Left renal pelvis (tissue), 4 donors: ENCODE measurements around the gene C10orf90. TPM values are rescaled to one million over a fixed set of nuclear protein-coding genes. Genes with fewer than 3 reads are reported as not detected.

ENCODE experiments used
- DNase-seq, 4 donors: peaks; one replicate each; pipeline ENCODE4 v3.0.0-alpha.2; 2013; ENCODE audit warnings: low read depth in 4 of 4, low spot score in 3 of 4
- polyA plus RNA-seq, 4 donors: library from polyadenylated mRNA; unstranded; fragments of 120-200 nt; gene quantifications; one replicate each; pipeline ENCODE4 v1.2.1, GENCODE V29; 2013; ENCODE audit not compliant: insufficient read length in 4 of 4

The C10orf90 gene
- polyA plus RNA-seq: under 1 TPM; 0.23 to 0.86 (median 0.43) TPM

GRCh38 chr10:126670056-126670894 is at the start of gene C10orf90:
C10orf90 (minus strand) TSS chr10:126670693; CDS start chr10:126670480, 213 bp downstream.
- no peak for DNase-seq

- no peak for DNase-seq
These were observed 45.9 kb upstream of the C10orf90 start for GRCh38 chr10:126716366-126716765.

- DNase-seq: no peak
These were observed 43.1 kb upstream of the C10orf90 start for GRCh38 chr10:126713594-126713993.

GRCh38 chr10:126712681-126713080 is 42.2 kb upstream of the C10orf90 start:
- DNase-seq: no peak

DNA sequence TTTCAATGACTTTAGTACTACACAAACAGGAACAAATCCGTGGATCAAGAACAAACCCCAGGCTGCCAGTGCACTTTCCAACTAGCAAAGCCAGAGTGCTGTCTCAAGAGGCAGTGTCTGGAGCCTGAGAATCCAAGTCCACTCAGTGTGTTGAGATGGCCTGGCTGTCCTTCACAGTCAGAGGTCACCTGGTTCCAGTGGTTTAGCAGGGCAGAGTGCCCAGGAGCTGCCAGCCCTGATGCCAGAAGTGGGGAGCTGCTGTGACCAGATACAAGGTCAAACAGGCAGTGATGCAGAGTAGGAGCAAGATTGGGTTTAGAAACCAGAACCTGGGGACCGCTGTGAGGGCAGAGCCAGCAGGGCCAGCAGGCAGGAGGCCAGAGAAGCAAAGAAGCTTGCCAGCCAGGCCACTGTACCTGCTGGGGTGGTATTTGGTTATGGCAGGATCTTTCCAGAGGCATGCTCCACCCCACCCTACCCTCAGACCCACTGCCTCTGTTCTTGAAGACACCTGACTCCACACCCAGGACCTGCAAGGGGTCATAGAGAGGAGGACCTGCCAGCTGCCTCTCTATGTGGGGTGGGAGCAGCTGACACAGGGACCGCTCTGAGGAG is 35.6 kb upstream of the C10orf90 start:
- DNase-seq: no peak

DNA sequence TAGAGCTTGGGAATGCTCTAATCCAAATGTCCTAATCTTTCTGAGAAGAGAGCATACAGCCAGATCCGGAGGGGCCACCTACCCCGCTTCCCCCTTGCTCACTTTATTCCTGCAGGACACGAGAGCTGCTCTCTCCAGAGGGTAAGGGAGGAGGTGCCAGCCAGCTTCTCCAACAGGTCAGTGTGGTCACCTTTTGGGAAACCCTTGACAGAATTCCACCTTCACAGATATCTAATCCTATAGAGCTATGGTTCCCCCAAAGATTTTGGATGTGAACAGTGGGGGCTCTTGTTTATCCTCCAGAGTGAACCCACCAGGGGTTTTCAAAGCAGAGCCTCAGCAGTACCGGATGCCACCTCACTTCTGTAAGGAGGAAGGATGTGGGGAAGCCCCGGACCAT is 34.6 kb upstream of the C10orf90 start:
- DNase-seq: no peak

GRCh38 chr10:126704649-126705048 is 34.2 kb upstream of the C10orf90 start:
- no peak for DNase-seq

- DNase-seq: no peak
These were observed 31.7 kb upstream of the C10orf90 start for GRCh38 chr10:126702181-126702580.

DNA sequence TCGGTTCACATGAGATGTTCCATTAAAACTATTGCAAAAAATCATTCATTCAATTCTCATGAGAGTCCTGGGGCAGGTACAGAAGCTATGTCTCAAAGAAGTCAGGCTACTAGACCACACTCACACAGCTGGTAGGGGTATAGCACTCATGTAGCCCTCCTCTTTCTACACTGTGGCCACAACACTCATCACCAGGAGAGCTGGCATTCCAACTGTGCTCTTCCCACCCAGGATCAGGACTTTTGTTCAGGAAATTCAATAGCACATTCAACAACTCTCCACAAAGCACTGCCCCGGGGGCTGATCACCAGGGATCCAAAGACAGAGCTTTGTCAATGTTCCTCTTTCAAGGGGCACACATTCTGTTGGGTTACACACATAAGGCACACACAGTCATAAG is 31.0 kb upstream of the C10orf90 start:
- DNase-seq: no peak

- DNase-seq: no peak
These were observed 26.2 kb upstream of the C10orf90 start for GRCh38 chr10:126696684-126697083.

- no peak for DNase-seq
These were observed 21.0 kb upstream of the C10orf90 start for GRCh38 chr10:126691456-126691855.

DNA sequence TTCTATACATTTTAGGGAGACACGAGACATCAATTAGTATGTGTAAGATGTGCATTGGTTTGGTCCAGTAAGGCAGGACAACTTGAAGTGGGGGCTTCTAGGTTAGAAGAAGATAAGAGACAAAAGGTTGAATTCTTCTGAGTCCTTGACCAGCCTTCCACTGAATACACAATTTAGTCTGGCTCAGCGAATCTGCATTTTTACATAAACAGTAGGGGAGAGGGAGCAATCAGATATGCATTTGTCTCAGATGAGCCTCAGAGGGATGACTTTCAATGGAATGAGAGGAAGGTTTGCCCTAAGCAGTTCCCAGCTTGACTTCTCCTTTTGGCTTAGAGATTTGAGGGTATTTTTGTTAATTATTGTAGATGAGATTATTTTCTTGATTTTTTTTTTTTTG is 20.0 kb upstream of the C10orf90 start:
- DNase-seq: no peak

DNA sequence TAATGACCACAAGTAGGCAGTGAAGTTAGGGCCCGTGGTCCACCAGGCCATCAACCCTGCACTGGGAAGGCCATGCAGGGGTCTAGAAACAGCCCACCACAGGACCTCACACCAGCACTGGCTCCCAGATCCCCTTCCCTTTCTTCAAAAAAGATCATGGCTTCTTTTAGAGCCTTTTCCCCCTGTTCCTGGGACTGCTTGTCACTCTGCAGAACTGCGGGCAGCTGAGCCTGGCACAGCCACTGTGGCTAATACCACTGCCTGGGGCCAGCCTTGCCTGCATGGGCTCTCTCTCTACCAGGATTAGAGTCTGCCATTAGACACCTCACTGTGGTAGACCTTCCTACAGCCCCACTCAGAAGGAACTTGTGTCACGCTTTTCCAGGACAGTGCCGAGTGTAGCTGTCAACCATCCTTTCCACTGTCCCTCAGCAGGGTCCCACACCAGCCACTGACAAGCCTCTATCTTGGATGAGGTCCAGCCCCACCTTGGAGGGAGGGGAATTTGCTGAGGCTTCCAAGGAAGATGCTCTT is 19.0 kb upstream of the C10orf90 start:
- DNase-seq: no peak

DNA sequence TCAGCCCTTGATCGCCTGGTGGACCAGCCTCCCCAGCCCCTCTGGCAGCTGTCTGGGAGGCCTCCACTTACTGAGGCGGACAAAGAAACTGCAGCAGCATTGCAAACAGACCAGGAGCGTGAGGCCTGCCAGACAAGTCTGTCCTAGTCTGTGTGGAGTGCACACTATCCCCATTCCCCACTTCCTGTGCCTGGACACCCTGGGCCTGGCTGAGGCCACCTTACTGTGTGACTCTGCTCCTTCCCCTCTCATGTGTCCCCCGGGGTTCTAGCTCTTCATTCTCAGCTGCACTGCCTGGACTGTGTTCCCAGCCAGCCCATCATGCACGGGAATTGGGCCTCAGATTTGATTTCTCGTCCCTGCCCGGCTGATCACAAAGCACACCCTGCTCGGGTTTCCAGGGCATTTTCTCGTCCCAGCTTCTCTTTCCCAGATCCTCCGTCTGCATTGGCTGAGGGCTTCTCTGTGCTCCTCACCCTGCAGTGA is 16.7 kb upstream of the C10orf90 start:
- no peak for DNase-seq

GRCh38 chr10:126686719-126687118 is 16.2 kb upstream of the C10orf90 start:
- DNase-seq: no peak

- no peak for DNase-seq
These were observed 15.8 kb upstream of the C10orf90 start for GRCh38 chr10:126686268-126686667.

DNA sequence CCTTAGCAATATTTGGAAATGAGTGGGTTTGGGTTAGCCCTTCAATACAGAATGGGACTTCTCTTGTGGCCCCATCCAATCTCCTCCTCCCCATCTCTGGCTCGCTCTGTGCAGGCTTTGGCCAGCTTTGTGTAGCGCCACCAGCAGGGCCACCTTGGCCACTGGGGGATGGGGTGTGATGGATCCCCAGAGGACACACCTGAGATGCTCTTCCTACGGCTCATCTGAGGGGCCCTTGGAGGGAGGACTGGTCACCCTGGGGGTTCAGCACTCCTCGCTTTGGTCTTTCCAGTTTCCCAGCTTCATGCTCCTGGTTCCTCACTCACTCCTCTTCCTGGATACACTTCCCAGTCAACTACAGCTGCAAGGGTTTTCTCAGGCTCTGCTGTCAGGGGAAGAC is 15.3 kb upstream of the C10orf90 start:
- DNase-seq: no peak

DNA sequence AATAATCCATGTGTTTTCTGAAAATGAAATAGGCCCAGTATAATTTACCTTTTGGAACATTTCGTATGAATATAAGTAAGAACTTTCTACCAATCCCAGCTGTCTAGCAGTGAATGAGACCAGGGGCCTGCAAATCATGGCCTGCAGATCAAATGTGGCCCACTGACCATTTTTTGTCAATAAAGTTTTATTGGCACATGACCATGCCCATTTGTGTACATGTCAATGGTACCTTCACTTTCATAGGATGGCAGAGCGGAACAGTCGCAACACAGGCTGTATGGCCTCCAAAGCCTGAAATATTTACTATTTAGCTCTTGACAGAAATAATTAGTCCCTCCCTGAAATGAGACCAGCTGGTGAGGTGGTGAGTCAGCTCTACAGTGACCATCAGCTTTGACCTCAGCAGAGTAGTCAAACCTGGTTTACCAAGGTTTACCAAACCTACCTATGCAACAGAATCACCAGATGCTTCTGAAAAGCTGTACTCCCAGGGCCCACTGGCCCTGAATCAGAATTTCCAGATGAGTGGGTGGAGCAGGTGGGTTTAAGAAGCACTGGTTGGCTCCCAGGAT is 13.8 kb upstream of the C10orf90 start:
- no peak for DNase-seq

DNA sequence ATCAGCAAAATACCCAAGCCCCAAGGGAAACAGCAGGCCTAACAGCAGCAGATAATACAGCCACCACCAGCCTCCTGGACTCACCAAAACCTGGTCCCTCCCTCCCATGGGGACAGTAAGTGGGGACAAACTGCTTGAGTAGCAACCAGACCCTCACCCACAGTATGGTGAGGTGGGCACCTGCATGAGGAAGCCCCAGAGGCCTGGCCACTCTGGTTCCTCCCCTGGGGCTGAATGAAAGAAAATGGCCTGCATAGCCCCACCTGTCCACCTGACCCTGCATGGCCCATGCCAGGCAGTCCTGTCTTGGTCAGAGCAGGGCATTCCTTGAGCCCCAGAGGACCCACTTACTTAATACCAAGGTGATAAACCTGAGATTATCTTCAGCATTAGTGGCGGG is 13.0 kb upstream of the C10orf90 start:
- no peak for DNase-seq

- DNase-seq: no peak
These were observed 5.4 kb upstream of the C10orf90 start for GRCh38 chr10:126675656-126676438.
